ENCODE results near the gene LNPEP. TPM values are rescaled to one million over a fixed set of nuclear protein-coding genes. Genes with fewer than 3 reads are reported as not detected.

Gene LNPEP
- total and polyA plus RNA-seq, 2 of the 4 experiments (the other 2 are of a cell fraction) = 3.6 to 27.4 TPM

DNA sequence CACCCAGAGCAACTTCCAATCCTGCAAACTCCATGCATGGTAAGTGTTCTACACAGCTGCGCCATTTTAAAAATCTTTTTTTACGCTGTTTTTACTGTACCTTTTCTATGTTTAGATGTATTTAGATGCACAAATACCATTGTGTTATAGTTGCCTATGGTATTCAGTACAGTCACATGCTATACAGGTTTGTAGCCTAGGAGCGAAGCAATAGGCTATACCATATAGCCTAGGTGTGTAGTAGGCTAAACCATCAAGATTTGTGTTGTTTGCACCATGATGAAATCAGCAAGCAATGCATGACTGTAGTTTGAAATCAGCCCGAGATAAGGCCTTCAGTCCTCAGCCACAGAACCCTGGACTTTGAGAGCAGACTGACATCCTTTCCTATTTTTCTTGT, 105.4 kb downstream of the LNPEP start:
- no peak overlapping the region for H4K5ac ChIP-seq (ENCODE audit: low read depth, low read length)
- TF ChIP-seq RAD21 (IDR thresholded peaks at IDR 0.05; ENCODE audit: low read length) (no peak), CEBPB (IDR thresholded peaks at IDR 0.05; ENCODE audit: low read depth, low read length) (no peak), SMC3 (IDR thresholded peaks at IDR 0.05; ENCODE audit: low read depth, low read length) (no peak), BHLHE40 (IDR thresholded peaks at IDR 0.05; ENCODE audit: low read depth, low read length) (no peak), FOS (IDR thresholded peaks at IDR 0.05; ENCODE audit: low read depth, low read length) (no peak), RCOR1 (IDR thresholded peaks at IDR 0.05; ENCODE audit: insufficient replicate concordance, low read length) (no peak), POLR2A (IDR thresholded peaks at IDR 0.05; ENCODE audit: low read depth, low read length) (no peak), MAFK (IDR thresholded peaks at IDR 0.05; ENCODE audit: low read depth, low read length) (no peak), NFE2L2 (IDR thresholded peaks at IDR 0.05; ENCODE audit: low read depth, low read length) (no peak), MAZ (IDR thresholded peaks at IDR 0.05; ENCODE audit: borderline replicate concordance, low read depth, low read length) (no peak), MXI1 (IDR thresholded peaks at IDR 0.05; ENCODE audit: borderline replicate concordance, low read depth, low read length) (no peak), RFX5 (IDR thresholded peaks at IDR 0.05; ENCODE audit: low read depth, low read length) (no peak)
- TF ChIP-seq, protein P1, sequence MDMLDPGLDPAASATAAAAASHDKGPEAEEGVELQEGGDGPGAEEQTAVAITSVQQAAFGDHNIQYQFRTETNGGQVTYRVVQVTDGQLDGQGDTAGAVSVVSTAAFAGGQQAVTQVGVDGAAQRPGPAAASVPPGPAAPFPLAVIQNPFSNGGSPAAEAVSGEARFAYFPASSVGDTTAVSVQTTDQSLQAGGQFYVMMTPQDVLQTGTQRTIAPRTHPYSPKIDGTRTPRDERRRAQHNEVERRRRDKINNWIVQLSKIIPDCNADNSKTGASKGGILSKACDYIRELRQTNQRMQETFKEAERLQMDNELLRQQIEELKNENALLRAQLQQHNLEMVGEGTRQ (IDR thresholded peaks at IDR 0.05; ENCODE audit: low read depth, low read length) = no peak
- TF ChIP-seq, protein P2, sequence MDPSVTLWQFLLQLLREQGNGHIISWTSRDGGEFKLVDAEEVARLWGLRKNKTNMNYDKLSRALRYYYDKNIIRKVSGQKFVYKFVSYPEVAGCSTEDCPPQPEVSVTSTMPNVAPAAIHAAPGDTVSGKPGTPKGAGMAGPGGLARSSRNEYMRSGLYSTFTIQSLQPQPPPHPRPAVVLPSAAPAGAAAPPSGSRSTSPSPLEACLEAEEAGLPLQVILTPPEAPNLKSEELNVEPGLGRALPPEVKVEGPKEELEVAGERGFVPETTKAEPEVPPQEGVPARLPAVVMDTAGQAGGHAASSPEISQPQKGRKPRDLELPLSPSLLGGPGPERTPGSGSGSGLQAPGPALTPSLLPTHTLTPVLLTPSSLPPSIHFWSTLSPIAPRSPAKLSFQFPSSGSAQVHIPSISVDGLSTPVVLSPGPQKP (IDR thresholded peaks at IDR 0.05; ENCODE audit: borderline replicate concordance, low read depth, low read length) = no peak
- TF ChIP-seq, protein P3, sequence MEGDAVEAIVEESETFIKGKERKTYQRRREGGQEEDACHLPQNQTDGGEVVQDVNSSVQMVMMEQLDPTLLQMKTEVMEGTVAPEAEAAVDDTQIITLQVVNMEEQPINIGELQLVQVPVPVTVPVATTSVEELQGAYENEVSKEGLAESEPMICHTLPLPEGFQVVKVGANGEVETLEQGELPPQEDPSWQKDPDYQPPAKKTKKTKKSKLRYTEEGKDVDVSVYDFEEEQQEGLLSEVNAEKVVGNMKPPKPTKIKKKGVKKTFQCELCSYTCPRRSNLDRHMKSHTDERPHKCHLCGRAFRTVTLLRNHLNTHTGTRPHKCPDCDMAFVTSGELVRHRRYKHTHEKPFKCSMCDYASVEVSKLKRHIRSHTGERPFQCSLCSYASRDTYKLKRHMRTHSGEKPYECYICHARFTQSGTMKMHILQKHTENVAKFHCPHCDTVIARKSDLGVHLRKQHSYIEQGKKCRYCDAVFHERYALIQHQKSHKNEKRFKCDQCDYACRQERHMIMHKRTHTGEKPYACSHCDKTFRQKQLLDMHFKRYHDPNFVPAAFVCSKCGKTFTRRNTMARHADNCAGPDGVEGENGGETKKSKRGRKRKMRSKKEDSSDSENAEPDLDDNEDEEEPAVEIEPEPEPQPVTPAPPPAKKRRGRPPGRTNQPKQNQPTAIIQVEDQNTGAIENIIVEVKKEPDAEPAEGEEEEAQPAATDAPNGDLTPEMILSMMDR (conservative IDR thresholded peaks at IDR 0.05; ENCODE audit: low read depth, low read length) = no peak
- no peaks in the 10 kb centered on the region for H3K9me3 ChIP-seq (ENCODE audit: control insufficient read depth, insufficient read depth, low read length)
- H3K23ac ChIP-seq (ENCODE audit: low read depth, low read length) = no peak overlapping the region
- peaks cover 2% of the 10 kb centered on the region for H3K27me3 ChIP-seq (ENCODE audit: control insufficient read depth, insufficient read depth, low read length)
- no peak overlapping the region for H3K27ac ChIP-seq (ENCODE audit: insufficient read depth, low read length)
- H2BK120ac ChIP-seq (ENCODE audit: low read depth, low read length) = no peak overlapping the region
- no peak overlapping the region for H2AK5ac ChIP-seq (ENCODE audit: low read depth, low read length)
- H3K4me2 ChIP-seq (ENCODE audit: low read depth, low read length) = no peak overlapping the region
- ATAC-seq (ENCODE audit: low read depth) (no peak), DNase-seq (no peak)
- no peaks in the 10 kb centered on the region for H4K20me1 ChIP-seq (ENCODE audit: insufficient read depth, low read length)
- no CpG with 5 or more reads among the region's 4 CpGs for WGBS, 2 experiments (ENCODE audit: extremely low coverage in 2 of 2, insufficient read length in 1 of 2)
- peaks cover 4% of the 10 kb centered on the region; the same call in 1 of the 2 replicates for H3K9me1 ChIP-seq (ENCODE audit: insufficient read depth, low read length)
- no peak overlapping the region for H3K14ac ChIP-seq (replicated peaks; ENCODE audit: low read depth, low read length)
- no peak overlapping the region for H2BK15ac ChIP-seq (ENCODE audit: low read depth, low read length)
- BruUV-seq (replicated peaks) = no TSS peak
- no peak overlapping the region for H4K91ac ChIP-seq (ENCODE audit: insufficient read depth, low read depth, low read length)
- CTCF ChIA-PET = interaction anchor here (1.0 kb wide), 1 partner anchor 172 kb away, joined by 3 read pairs; no protein-coding TSS in a partner anchor
- in situ Hi-C loops (cut with MboI; ENCODE audit: low sequenced_read_pairs) = no loop called here
- H3K9ac ChIP-seq (ENCODE audit: low read depth, low read length) = no peak overlapping the region
- H3K36me3 ChIP-seq (ENCODE audit: control insufficient read depth, insufficient read depth, low read length) = no peaks in the 10 kb centered on the region
- H2BK20ac ChIP-seq (ENCODE audit: low read depth, low read length) = no peak overlapping the region
- no peaks in the 10 kb centered on the region; the same call in 1 of the 2 replicates for H3K4me1 ChIP-seq (ENCODE audit: control insufficient read depth, insufficient read depth, low read length)
- H3K56ac ChIP-seq (ENCODE audit: extremely low read depth, insufficient read depth, low read length) = no peak overlapping the region
- no peak overlapping the region for H3K4me3 ChIP-seq (ENCODE audit: insufficient read depth, low read depth, low read length)
- intact Hi-C loops (cut with micrococcal nuclease) = no loop called here
- H2AK9ac ChIP-seq (replicated peaks; ENCODE audit: low read depth, low read length, poor library complexity) = no peak overlapping the region
- H2AFZ ChIP-seq (replicated peaks; ENCODE audit: low read length, poor library complexity) = no peak overlapping the region
- dilution Hi-C loops (cut with HindIII; ENCODE audit: low sequenced_read_pairs, unreplicated experiment) = no loop called here
- no peak overlapping the region for H3K18ac ChIP-seq (ENCODE audit: low read depth, low read length)
- H4K8ac ChIP-seq (ENCODE audit: low read depth in 2 of 2, low read length in 2 of 2) = no peak overlapping the region
- no peak overlapping the region for H3K4ac ChIP-seq (ENCODE audit: low read depth, low read length)
- no peak overlapping the region for H2BK5ac ChIP-seq (ENCODE audit: low read depth, low read length, poor library complexity, severe bottlenecking)
- no peaks in the 10 kb centered on the region for H3K79me1 ChIP-seq (ENCODE audit: low read depth in 1 of 2, low read length in 2 of 2)
- POLR2A ChIA-PET (ENCODE audit: unreplicated experiment) = no interaction called here
